ENCODE measurements around the gene HOXC13. TPM values are rescaled to one million over a fixed set of nuclear protein-coding genes. Genes with fewer than 3 reads are reported as not detected.

HOXC13 gene
- total RNA-seq, 1 donor, result not detected

GRCh38 chr12:53977596-53978445, 39.2 kb downstream of the HOXC13 start:
- peak; percentile 59 for DNase-seq (ENCODE audit: low read depth)
- TF ChIP-seq CTCF (IDR thresholded peaks at IDR 0.05; ENCODE audit: insufficient read depth, low read depth, low read length), result no peak
- H3K4me3 ChIP-seq (ENCODE audit: low read depth, low read length), result peak overlapping the region; percentile 1

- peak; percentile 53 for DNase-seq (ENCODE audit: low read depth)
- no peak overlapping the region for H3K4me3 ChIP-seq (ENCODE audit: low read depth, low read length)
- no peak for TF ChIP-seq CTCF (IDR thresholded peaks at IDR 0.05; ENCODE audit: insufficient read depth, low read depth, low read length)
Measured at GRCh38 chr12:53978477-53979356, 40.1 kb downstream of the HOXC13 start.

GRCh38 chr12:53980104-53980801, 41.6 kb downstream of the HOXC13 start:
- no peak overlapping the region for H3K4me3 ChIP-seq (ENCODE audit: low read depth, low read length)
- no peak for TF ChIP-seq CTCF (IDR thresholded peaks at IDR 0.05; ENCODE audit: insufficient read depth, low read depth, low read length)
- DNase-seq (ENCODE audit: low read depth), result no peak

- no peak for TF ChIP-seq CTCF (IDR thresholded peaks at IDR 0.05; ENCODE audit: insufficient read depth, low read depth, low read length)
- no peak overlapping the region for H3K4me3 ChIP-seq (ENCODE audit: low read depth, low read length)
- no peak for DNase-seq (ENCODE audit: low read depth)
Measured at GRCh38 chr12:53980802-53981496, 42.3 kb downstream of the HOXC13 start.

GRCh38 chr12:53981634-53982565, 43.3 kb downstream of the HOXC13 start:
- no peak for DNase-seq (ENCODE audit: low read depth)
- peak overlapping the region; percentile 21 for H3K4me3 ChIP-seq (ENCODE audit: low read depth, low read length)
- no peak for TF ChIP-seq CTCF (IDR thresholded peaks at IDR 0.05; ENCODE audit: insufficient read depth, low read depth, low read length)
